Endothelial cell of umbilical vein (primary cell): ENCODE results near the gene DACT1.

Experiments used
- JUN ChIP-seq: IDR thresholded peaks from 2 replicates; pipeline ENCODE4 v1.6.1; 2011; ENCODE audit warnings: borderline replicate concordance, low read depth; ENCODE audit not compliant: insufficient read length, insufficient read depth
- TF ChIP-seq, protein P1 (sequence below), 2 donors: IDR thresholded peaks; 1 replicate in 1 of 2; 2 replicates in 1 of 2; pipeline ENCODE4 v1.5.1; 2011; ENCODE audit warnings: low read length in 2 of 2, mild to moderate bottlenecking in 2 of 2, moderate library complexity in 2 of 2, control low read depth in 1 of 2, inconsistent platforms in 1 of 2, low read depth in 1 of 2; ENCODE audit not compliant: insufficient read depth in 1 of 2; ENCODE audit errors: extremely low read depth in 1 of 2

DNA sequence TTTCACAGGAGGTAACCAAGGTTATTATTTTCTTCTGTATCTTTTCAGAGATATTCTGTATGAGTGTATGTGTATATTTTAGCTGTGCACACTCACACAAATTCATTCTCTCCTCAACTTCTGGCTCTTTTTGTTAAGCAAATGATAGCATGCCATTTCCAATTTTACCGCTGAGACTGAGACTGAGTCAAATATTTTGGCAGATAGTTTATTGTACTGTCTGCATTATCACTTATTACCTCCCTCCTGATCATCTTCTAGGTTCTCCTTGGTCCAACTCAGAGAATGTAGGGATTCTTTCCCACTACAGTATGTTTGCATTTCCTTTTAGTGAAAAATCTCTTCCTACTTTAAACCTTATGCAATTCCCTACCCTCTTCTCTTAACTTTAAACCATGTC, 33.3 kb downstream of the DACT1 start:
- TF ChIP-seq, protein P1, sequence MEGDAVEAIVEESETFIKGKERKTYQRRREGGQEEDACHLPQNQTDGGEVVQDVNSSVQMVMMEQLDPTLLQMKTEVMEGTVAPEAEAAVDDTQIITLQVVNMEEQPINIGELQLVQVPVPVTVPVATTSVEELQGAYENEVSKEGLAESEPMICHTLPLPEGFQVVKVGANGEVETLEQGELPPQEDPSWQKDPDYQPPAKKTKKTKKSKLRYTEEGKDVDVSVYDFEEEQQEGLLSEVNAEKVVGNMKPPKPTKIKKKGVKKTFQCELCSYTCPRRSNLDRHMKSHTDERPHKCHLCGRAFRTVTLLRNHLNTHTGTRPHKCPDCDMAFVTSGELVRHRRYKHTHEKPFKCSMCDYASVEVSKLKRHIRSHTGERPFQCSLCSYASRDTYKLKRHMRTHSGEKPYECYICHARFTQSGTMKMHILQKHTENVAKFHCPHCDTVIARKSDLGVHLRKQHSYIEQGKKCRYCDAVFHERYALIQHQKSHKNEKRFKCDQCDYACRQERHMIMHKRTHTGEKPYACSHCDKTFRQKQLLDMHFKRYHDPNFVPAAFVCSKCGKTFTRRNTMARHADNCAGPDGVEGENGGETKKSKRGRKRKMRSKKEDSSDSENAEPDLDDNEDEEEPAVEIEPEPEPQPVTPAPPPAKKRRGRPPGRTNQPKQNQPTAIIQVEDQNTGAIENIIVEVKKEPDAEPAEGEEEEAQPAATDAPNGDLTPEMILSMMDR (IDR thresholded peaks at IDR 0.05; ENCODE audit: extremely low read depth in 1 of 2, insufficient read depth in 1 of 2, low read depth in 1 of 2, low read length in 2 of 2): no peak
- TF ChIP-seq JUN: no peak
